Activated CD8-positive, alpha-beta memory T cell treated with anti-CD3 and anti-CD28 coated beads for 1 hour (primary cell): ENCODE measurements around the gene PANK1.

Experiments
- DNase-seq, 2 donors: peaks; one replicate each; pipeline ENCODE4 v3.0.0-alpha.2; 2020; ENCODE audit warnings: low read depth in 1 of 2; ENCODE audit errors: extremely low read depth in 1 of 2

The PANK1 gene

GRCh38 chr10:89540420-89540949, 104.6 kb downstream of the PANK1 start:
- DNase-seq = no peak

DNA sequence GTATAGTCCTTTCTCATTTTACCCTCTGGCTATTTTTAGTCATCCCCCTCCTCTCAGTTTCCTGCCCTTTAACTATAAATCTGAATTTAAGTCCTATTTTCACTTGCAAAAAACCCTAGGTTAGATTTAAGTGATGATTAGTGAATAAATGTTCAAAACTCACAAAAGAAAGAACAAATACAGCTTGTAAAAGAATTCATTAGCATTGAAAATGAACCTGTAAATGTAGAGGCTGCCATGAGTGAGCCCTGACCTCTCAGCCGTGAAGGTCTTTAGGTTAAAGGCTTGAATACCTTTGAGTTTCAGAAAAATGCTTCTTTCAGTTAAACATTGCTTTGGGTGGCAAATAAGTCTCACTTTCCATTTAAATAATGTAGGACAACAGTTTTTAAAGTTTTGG, 107.7 kb downstream of the PANK1 start:
- no peak for DNase-seq

DNA sequence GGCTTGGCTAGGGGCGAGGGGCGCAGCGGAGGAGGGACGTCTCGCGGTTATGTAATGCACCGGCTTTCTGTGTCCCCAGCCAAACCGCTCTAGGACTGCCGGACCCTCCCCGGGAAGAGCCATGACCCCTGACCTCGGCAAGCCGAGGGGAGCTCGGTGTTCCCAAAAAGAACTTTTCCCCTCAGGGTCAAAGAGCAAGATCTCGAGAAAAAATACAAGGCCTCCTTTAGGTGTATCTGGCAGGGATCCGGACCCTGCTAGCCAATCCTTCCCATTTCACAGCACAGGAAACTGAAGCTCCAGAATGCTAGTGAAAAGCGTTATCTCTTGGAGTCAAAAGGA, 109.1 kb downstream of the PANK1 start:
- DNase-seq = no peak

- no peak for DNase-seq
Measured at GRCh38 chr10:89535171-89536012, 109.7 kb downstream of the PANK1 start, which contains the start of gene SLC16A12. TSS of gene SLC16A12 (minus strand) at chr10:89535594. CDS start at chr10:89462578, 73,016 bp downstream.

DNA sequence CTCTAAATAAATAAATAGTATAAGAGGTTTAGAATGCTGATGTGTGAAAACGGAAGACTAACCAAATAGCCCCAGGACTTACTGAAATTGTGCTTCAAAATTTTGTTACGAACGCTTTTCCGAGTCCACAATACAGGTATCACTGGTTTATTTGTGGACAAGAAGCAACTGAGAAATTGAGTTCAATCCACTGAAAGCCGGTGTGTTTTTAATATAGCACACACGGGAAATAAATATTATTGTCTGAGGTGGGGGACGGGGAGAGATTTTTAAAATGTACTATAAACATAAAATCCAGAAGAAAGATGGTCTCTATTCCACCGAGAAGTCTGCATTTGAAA, 110.2 kb downstream of the PANK1 start:
- no peak for DNase-seq
